B cell (primary cell): Measurements from ENCODE around the gene MAP2K7. TPM values are rescaled to one million over a fixed set of nuclear protein-coding genes. Genes with fewer than 3 reads are reported as not detected.

ENCODE experiments used
- ATAC-seq: fragments of 200-7000 bp; cut with Tn5 transposase; one replicate; pipeline ENCODE4 v1.10.0; 2021; ENCODE audit warnings: low read depth, mild to moderate bottlenecking, moderate number of reproducible peaks, moderate library complexity
- CTCF ChIA-PET: fragments of 350-600 bp; sonication (Branson Sonifier 250); formaldehyde crosslinking; loops from one replicate; lab custom pipeline; 2021; ENCODE audit warnings: antibody characterized with exemption, inconsistent platforms; lab: Charles Lee
- POLR2A ChIA-PET: fragments of 350-600 bp; sonication (Branson Sonifier 250); formaldehyde crosslinking; loops from one replicate; lab custom pipeline; 2021; ENCODE audit warnings: antibody characterized with exemption; lab: Charles Lee
- DNase-seq: peaks from one replicate; pipeline ENCODE4 v3.0.0; 2013
- H2AFZ ChIP-seq: 2 replicates; pipeline ENCODE4 v1.6.1; 2012; ENCODE audit warnings: mild to moderate bottlenecking, low read depth, low read length; ENCODE audit not compliant: insufficient read depth, poor library complexity, severe bottlenecking
- H3K27ac ChIP-seq, 2 donors: 1 replicate in 1 of 2; 2 replicates in 1 of 2; pipeline ENCODE4 v1.5.1; 2012 to 2013; ENCODE audit warnings: low read length in 2 of 2, mild to moderate bottlenecking in 2 of 2, moderate library complexity in 1 of 2
- H3K27me3 ChIP-seq, 4 experiments: fragments of 200-600 bp in 1 of 4; sonication (generic) in 1 of 4; replicated peaks in 1 of 4; 1 replicate in 2 of 4; 2 replicates in 2 of 4; pipeline versions ENCODE4 v1.6.1 to v1.7.0; 2013 to 2016; ENCODE audit warnings: low read length in 3 of 4, mild to moderate bottlenecking in 2 of 4, mixed read lengths in 1 of 4, moderate library complexity in 1 of 4; ENCODE audit not compliant: insufficient read depth in 4 of 4, control insufficient read depth in 3 of 4; ENCODE audit errors: control extremely low read depth in 1 of 4
- H3K36me3 ChIP-seq, 2 experiments: replicated peaks in 1 of 2; 1 replicate in 1 of 2; 2 replicates in 1 of 2; pipeline versions ENCODE4 v1.6.1 to v1.7.1; 2013; ENCODE audit warnings: low read length in 1 of 2; ENCODE audit not compliant: insufficient read depth in 2 of 2, control insufficient read depth in 1 of 2; ENCODE audit errors: control extremely low read depth in 1 of 2, extremely low read depth in 1 of 2
- H3K4me1 ChIP-seq, 2 donors: fragments of 200-600 bp in 1 of 2; sonication (generic) in 1 of 2; 1 replicate in 1 of 2; 2 replicates in 1 of 2; pipeline versions ENCODE4 v1.5.1 to v1.6.1; 2013 to 2017; ENCODE audit warnings: low read length in 2 of 2; ENCODE audit not compliant: control insufficient read depth in 2 of 2, insufficient read depth in 2 of 2
- H3K4me2 ChIP-seq: replicated peaks from 2 replicates; pipeline ENCODE3; 2012; ENCODE audit warnings: mild to moderate bottlenecking, low read depth, low read length; ENCODE audit not compliant: poor library complexity, severe bottlenecking
- H3K4me3 ChIP-seq, 5 experiments: fragments of 200-600 bp in 1 of 5; sonication (generic) in 1 of 5; 1 replicate in 3 of 5; 2 replicates in 2 of 5; pipeline versions ENCODE4 v1.5.1 to v1.7.0; 2011 to 2016; ENCODE audit warnings: low read length in 4 of 5, mild to moderate bottlenecking in 4 of 5, low read depth in 2 of 5, control low read depth in 1 of 5, moderate library complexity in 1 of 5; ENCODE audit not compliant: insufficient read depth in 1 of 5; ENCODE audit errors: control extremely low read depth in 1 of 5, extremely low read depth in 1 of 5
- H3K79me2 ChIP-seq: fragments of 200-600 bp; sonication (generic); one replicate; pipeline ENCODE4 v1.6.0; 2016; ENCODE audit warnings: low read length; ENCODE audit not compliant: control insufficient read depth, insufficient read depth
- H3K9ac ChIP-seq: fragments of 200-600 bp; sonication (generic); 2 replicates; pipeline ENCODE4 v1.6.1; 2017; ENCODE audit warnings: mild to moderate bottlenecking, low read length, moderate library complexity
- H3K9me3 ChIP-seq, 3 donors: one replicate each; pipeline versions ENCODE4 v1.6.1 to v1.7.1; 2013; ENCODE audit warnings: low read length in 2 of 3; ENCODE audit not compliant: control insufficient read depth in 2 of 3, insufficient read depth in 1 of 3; ENCODE audit errors: control extremely low read depth in 1 of 3
- H4K20me1 ChIP-seq: 2 replicates; pipeline ENCODE4 v1.6.0; 2012; ENCODE audit warnings: mild to moderate bottlenecking, low read length; ENCODE audit not compliant: insufficient read depth, control insufficient read depth, poor library complexity, severe bottlenecking
- H3K27ac Mint-ChIP-seq: one replicate; pipeline ENCODE4 v1.8.0; 2021; ENCODE audit warnings: mixed read lengths
- H3K27me3 Mint-ChIP-seq: one replicate; pipeline ENCODE4 v1.8.0; 2021; ENCODE audit warnings: mixed read lengths
- H3K4me1 Mint-ChIP-seq: one replicate; pipeline ENCODE4 v1.8.0; 2021; ENCODE audit warnings: mixed read lengths
- H3K4me3 Mint-ChIP-seq: one replicate; pipeline ENCODE4 v1.8.0; 2021; ENCODE audit warnings: mixed read lengths
- H3K9me3 Mint-ChIP-seq: one replicate; pipeline ENCODE4 v1.8.0; 2022; ENCODE audit warnings: mixed read lengths; ENCODE audit not compliant: insufficient read depth
- EZH2 ChIP-seq: IDR thresholded peaks from 2 replicates; pipeline ENCODE4 v1.6.1; 2012; ENCODE audit warnings: borderline replicate concordance, low read depth, mild to moderate bottlenecking, moderate library complexity, low read length; ENCODE audit not compliant: insufficient read depth, poor library complexity, severe bottlenecking
- WGBS: methylation state at CpG from one replicate; pipeline ENCODE4 v1.1.5; 2013; ENCODE audit warnings: missing lambda C conversion rate; ENCODE audit not compliant: insufficient coverage; 5-methylcytosine and 5-hydroxymethylcytosine counted together
- intact Hi-C: fragments of 100-400 bp; cut with micrococcal nuclease; formaldehyde crosslinking; loops from one replicate; pipeline ENCODE4 v1.10.0; 2022
- polyA plus RNA-seq: library from polyadenylated mRNA; depleted of rRNA; stranded (reverse); fragments of >200 nt; gene quantifications from 2 replicates; pipeline ENCODE4 v1.2.3, GENCODE V29; 2012
- total RNA-seq, 2 donors: library from RNA; stranded (reverse); fragments of 120-200 nt in 1 of 2; gene quantifications; 1 replicate in 1 of 2; 2 replicates in 1 of 2; pipeline versions ENCODE4 v1.2.3 to v1.2.4, GENCODE V29; 2013 to 2022
- TF ChIP-seq, protein P1 (sequence below): fragments of 200-600 bp; IDR thresholded peaks from one replicate; pipeline ENCODE4 v1.8.0; 2022; ENCODE audit warnings: antibody characterized with exemption, mild to moderate bottlenecking

Gene MAP2K7
- total and polyA plus RNA-seq, 2 donors (not counting 1 experiment from before 2014, with no cell fraction given): 56.0 to 71.9 TPM

DNA sequence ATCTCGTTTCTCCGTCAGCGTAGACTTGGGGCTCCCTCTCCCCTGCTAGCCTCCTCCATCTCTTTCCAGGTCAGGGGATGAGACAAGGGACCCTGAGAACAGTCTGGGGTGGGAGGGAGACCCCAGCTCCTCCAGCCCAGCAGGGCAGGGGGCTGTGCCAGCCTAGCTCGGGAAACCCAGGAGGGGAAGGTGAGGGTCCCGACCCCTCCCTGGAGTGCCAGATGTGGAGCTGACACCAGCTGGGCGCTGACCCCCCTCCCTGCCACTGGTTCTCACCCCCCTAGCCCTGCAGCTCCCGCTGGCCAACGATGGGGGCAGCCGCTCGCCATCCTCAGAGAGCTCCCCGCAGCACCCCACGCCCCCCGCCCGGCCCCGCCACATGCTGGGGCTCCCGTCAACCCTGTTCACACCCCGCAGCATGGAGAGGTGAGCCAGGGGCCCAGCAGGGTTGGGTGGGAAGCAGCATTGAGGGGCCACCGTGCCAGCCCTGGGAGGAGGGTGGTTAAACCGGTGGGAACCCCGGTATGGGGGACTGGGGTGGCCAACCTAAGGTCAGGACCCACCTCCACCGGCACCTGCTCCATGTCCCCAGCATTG is 5.9 kb downstream of the MAP2K7 start:
- Mint-ChIP-seq H3K9me3 (no peaks in the 10 kb centered on the region), H3K4me3 (no peak overlapping the region), H3K27ac (no peak overlapping the region), H3K27me3 (no peaks in the 10 kb centered on the region), H3K4me1 (peaks cover 14% of the 10 kb centered on the region)
- Histone ChIP-seq H4K20me1 (peaks cover 93% of the 10 kb centered on the region), H3K79me2 (peaks cover 35% of the 10 kb centered on the region), H3K27ac (no peak overlapping the region), H3K4me3 (no peak overlapping the region), H2AFZ (no peak overlapping the region), H3K9ac (no peak overlapping the region), H3K4me1 (peaks cover 8 to 10% of the 10 kb centered on the region in 2 donors), H3K9me3 (no peaks in the 10 kb centered on the region), H3K36me3 (peaks cover 3 to 41% of the 10 kb centered on the region in 2 experiments), H3K27me3 (peaks cover 0 to 2% (median under 1%) of the 10 kb centered on the region in 4 experiments), H3K4me2 (no peak overlapping the region)
- no peak for DNase-seq
- POLR2A ChIA-PET: interaction anchor here (0.6 kb wide), 1 partner anchor 47 kb away, joined by 5 read pairs; no protein-coding TSS in a partner anchor
- 95% methylated on average over 18 of the region's 21 CpGs for WGBS
- CTCF ChIA-PET: no interaction called here
- intact Hi-C loops: no loop called here
- TF ChIP-seq EZH2: no peak
- TF ChIP-seq, protein P1, sequence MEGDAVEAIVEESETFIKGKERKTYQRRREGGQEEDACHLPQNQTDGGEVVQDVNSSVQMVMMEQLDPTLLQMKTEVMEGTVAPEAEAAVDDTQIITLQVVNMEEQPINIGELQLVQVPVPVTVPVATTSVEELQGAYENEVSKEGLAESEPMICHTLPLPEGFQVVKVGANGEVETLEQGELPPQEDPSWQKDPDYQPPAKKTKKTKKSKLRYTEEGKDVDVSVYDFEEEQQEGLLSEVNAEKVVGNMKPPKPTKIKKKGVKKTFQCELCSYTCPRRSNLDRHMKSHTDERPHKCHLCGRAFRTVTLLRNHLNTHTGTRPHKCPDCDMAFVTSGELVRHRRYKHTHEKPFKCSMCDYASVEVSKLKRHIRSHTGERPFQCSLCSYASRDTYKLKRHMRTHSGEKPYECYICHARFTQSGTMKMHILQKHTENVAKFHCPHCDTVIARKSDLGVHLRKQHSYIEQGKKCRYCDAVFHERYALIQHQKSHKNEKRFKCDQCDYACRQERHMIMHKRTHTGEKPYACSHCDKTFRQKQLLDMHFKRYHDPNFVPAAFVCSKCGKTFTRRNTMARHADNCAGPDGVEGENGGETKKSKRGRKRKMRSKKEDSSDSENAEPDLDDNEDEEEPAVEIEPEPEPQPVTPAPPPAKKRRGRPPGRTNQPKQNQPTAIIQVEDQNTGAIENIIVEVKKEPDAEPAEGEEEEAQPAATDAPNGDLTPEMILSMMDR: no peak
- no peak for ATAC-seq
